GM21529 (cell line): Measurements from ENCODE around the gene REX1BD.
"Not testable (repeated sequence)": the region's sequence is repeated elsewhere in the genome, so short reads cannot be mapped to it uniquely, and the experiment has no call there.

Experiments used
- ATAC-seq: cut with Tn5 transposase; IDR thresholded peaks from one replicate; pipeline ENCODE4 v1.9.1; 2021; ENCODE audit not compliant: unreplicated experiment

The REX1BD gene

DNA sequence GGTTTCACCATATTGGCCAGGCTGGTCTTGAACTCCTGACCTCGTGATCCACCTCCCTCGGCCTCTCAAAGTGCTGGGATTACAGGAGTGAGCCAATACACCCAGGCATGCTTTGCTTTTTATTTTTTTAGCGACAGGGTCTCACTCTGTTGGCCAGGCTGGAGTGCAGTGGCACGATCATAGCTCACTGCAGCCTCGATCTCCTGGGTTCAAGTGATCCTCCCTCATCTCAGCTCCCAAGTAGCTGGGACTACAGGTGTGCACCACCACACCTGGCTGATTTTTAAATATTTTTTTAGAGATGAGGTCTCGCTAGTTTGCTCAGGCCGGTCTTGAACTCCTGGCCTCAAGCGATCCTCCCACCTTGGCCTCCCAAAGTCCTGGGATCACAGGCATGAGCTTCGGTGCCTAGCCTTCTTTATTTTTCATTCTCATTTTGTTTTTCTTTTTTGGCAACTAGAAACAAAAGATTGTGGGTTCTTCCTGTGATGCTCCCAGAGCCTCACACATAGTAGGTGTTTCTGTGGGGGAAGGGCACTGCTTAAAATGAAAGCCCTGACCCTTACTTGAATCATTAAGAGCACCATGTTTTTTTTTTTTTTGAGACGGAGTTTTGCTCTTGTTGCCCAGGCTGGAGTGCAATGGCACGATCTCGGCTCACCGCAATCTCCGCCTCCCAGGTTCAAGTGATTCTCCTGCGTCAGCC, 12.2 kb downstream of the REX1BD start:
- ATAC-seq: not testable (repeated sequence)

DNA sequence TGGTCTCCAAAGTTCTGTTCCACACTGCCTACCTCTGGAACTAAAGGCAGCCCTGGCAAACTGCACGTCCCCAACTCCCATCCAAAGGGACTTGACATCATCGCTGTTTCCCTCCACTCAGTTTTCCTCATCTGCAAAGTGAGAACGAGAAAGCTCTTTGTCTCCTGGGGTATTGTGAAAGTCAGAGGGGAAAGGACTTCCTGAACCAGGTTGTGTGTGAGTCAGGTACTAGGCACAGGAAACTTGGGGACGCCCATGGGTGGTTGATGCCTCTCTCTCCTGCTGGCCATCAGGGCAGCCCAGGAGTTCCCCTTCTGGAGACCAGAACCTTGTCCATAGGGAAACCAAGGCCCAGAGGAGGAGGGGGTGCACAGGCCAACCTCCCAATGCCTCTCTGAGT, 13.3 kb downstream of the REX1BD start:
- no peak for ATAC-seq

DNA sequence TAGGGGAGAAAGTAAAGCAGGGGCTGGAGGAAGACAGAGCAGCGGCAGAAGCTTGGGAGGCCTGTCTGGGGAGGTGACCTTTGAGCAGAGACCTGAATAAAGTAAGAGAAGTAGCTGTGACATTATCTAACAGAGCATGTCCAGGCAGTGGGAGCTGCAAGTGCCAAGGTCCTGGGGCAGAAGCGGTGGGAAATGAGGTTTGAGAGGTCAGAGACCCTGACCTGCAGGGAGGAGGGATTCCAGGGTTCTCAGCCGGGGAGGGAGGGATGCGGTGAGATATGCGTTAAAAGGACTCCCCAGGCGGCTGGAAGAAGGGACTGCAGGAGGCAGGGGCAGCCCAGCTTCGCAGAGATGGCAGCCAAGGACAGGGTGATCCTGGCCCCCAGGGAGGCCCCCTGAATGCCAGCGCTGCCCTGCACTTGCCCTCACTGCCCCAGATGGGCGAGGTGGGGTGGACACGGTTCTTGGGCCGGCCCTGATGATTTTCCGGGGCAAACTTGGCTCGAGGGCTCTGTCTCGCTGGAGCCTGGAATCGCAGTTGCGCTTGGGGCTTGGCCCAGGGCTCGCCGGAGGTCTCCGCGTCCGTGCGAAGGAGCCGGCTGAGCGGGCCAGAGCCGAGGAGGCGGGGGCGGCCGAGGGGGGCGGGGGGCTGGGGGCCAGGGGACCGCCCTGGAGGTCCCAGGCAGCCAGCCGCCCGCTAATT, 14.8 kb downstream of the REX1BD start:
- ATAC-seq: no peak

DNA sequence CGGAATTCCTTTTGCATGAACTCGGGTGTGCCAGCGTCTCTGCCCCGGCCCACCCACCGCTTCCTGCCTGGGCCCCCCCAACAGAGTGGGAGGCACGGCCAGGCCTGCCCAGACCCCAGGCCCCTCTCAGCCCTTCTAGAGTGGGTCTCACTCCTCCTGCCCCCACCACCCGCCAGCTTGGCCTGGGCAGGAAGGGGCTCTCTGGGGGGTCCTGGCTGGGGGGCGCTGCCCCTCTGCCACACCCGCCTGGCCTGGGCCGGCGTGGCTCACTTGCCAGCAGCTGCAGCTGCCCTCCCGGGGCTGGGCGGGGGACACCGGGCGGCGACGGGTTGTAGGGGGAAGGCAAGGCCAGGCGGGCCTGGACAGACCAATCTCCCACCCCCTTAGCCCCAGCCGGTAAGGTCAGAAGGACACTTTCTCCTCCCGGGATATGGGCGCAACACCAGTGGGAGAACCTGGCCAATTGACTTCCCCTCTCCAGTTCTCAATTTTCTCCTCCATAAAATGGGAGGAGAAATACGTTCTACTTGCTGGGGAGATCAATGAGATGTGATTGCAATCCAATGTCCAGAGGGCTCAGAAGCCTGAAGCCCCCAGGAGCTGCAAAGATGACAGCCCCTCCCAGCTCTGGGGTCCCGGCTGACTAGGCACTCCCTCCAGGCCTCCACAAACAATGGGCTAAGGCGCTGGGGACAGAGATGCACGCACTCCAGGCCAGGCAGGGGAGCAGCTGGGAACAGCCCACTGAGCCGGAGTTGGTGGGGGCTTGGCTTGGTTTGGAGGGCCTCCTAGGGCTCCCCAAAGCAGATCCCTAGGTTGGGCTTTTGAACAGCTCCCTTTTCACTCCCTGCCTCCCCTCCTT, 15.6 kb downstream of the REX1BD start:
- no peak for ATAC-seq

DNA sequence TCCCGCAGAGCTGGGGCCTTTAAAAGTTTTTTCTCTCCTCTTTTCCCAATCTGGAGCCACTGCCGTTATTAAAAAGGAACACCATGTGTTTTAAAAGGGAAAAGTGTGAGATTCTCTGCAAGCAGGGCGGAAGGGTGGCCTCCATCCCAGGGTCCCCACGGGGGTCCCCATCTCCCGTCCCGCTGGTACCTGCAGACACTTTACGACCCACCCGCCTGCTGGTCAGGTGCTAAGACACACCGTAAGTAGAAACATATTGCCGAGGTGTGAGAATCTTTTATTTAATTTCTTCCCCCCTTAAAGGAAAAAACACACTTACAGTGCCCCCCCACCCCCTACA, 16.2 kb downstream of the REX1BD start:
- no peak for ATAC-seq

DNA sequence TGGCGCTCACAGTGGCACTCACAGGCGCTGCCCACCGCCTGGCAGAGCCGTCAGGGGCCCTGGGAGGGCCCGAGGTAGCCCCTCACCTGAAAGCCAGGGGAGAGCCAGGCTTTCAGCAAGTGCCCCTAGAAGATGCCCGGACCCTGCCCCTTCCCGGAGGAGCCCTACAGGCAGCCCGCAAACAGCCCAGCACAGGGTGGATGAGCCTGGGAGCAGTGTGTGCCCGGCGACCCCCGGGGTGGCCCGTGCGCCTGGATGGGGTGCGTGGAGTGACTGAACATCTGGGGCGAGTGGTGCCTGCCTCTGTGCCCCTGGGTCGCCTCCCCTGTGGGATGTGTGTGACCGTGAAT, 16.6 kb downstream of the REX1BD start:
- no peak for ATAC-seq

DNA sequence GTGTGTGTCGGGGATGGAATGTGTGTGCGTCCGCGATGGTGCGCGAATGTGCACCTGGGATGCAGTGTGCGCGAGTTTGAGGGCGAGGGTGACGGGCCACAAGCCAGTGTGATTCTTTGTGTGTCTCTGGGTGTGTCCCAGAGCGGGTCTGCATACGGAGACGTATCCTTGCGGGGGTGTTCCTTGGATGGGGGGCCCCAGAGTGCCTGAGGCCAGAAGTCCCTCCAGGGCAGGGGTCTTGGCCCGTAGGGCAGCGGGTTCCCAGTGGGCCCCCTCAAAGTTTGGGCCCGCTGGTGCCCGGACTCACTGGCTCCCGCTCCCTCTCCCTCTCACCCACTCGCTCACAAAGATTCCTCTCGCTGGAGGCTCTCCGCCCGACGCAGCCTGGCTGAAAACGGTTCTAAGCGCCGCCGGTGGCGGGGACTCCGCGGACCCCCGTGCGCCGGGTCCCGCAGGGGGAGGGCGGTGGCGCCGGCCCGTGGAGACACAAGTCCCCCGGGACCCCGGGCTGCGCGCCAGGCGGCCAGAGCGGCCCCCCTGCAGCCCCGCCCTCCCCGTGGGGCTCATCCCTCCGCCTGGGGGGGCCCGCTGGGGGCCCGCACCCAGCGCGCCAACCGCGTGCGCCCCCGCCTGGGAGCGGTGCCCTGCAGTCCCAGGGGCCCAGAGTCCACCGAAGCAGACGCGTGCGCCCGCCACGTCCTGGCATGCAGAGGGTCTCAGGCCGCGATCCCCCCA, 17.1 kb downstream of the REX1BD start:
- ATAC-seq: no peak

DNA sequence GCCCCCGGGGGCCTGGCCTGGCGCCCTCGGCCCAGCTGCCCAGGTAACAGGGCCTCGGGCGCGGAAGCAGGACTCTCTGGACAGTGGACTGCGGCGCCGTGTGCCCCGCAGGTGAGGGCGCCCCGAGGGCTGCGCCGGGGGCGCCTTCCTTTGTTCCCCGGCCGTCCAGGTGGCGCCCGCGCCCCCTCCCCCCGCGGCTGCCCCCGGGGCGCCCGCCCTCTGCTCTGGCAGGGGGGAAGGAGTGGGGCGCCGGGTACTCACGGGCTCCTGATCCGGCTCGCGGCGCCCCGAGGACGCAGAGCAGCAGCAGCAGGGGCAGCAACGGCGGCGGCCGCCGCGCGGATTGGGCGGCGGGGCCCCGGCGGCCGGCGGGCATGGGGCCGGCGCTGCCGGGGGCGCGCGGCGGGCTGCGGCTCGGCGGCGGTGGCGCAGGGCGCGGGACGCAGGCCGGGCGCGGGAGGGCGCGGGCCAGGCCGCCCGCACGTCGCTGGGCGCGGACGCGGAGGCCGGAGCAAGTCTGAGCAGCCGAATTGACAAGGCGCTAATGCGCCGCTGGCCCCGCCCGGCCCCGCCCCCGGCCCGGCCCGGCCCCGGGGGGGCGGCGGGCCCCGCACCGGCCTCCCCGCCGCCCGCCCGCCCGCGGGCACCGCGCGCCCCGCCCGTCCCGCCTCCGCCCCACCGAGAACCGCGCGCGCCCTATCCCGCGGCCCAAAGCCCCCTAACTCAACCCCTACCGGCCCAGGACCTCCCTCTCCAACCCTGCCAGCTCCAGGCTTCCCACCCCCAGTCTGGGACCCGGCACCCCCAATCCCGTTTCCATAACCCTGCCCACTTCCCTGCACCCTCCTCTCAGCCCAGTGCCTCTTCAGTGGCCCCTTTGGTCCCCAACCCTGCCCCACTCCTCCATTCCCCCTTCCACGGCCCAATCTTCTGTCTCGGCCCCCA, 18.0 kb downstream of the REX1BD start, which contains the start of gene CRLF1:
CRLF1 (minus strand) TSS at position 519 of the 945 bp plus-strand sequence; CDS start at position 376, 143 bp downstream.
- ATAC-seq: no peak

DNA sequence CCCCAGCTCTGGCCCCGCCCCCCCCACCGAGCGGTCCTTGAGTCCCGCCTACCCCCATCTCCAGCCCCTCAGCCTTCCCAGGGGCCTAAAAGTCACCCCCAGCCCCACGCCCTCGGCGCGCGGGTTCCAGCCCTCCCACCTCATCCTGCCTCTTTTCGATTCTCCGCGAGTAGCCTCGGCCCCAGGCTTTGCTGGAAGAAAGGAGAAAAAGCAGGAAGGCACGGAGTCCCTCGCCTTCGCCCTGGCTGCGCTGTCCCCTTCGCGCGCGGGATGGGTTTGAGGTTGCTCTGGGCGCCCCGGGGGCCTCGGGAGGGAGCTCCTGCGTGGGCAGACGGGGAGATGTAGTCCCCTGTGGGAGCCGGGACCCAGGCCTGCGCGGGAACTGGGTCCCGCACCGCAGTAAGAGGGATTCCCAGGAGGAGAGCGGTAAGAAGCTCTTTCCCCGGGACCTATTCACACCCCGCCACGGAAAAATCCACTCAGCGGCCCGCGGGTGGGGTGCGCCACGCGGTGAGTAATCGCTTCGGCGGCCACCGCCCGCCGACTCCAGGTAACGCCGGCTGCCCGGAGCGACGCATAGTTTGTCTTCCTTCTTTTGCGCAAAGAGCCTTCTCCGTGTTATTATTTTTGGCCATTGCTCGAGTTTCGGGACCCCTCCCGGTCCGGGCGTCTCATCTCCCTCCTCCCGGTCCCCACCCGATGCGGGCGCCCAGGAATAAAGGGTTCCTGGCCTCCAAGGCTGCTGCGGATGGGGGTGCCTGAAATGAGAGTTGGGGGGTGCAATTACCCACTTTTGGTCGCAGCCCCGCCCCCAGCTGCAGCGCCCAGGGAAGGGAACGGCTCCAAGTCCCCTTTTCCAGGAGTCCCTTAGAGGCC, 18.9 kb downstream of the REX1BD start:
- no peak for ATAC-seq

DNA sequence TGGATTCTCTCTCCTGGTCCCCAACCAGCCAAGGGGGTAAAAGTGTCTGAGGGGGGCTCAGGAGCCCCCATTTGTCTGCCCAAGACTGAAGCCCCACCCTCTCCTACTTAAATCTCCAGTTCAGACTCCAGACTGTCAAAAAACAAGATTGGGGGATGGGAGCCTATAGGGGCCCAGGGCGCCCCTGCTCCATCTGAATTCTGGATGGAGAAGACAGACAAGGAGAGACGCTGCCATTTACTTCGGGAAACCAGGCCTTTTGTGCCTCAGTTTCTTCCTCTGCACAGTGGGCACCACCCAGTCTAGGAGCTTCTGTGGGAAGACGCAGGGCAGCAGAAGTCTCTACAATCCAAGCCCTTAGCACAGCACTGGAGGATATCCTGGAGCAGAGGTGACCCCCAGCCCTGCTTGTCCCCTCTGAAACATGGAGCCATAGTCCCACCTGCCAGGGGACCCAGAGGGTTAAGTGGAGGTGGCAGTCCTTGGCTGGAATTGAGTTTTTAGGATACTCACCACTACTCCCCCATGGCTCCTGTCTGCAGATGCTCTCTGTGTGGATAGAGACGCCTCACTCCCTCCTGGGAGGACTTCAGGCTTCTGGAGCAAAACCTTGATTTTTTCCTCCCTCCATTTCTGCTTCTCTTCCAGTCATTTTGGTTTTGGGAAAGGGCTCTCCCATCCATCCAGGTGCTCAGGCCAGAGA, 19.7 kb downstream of the REX1BD start:
- no peak for ATAC-seq

DNA sequence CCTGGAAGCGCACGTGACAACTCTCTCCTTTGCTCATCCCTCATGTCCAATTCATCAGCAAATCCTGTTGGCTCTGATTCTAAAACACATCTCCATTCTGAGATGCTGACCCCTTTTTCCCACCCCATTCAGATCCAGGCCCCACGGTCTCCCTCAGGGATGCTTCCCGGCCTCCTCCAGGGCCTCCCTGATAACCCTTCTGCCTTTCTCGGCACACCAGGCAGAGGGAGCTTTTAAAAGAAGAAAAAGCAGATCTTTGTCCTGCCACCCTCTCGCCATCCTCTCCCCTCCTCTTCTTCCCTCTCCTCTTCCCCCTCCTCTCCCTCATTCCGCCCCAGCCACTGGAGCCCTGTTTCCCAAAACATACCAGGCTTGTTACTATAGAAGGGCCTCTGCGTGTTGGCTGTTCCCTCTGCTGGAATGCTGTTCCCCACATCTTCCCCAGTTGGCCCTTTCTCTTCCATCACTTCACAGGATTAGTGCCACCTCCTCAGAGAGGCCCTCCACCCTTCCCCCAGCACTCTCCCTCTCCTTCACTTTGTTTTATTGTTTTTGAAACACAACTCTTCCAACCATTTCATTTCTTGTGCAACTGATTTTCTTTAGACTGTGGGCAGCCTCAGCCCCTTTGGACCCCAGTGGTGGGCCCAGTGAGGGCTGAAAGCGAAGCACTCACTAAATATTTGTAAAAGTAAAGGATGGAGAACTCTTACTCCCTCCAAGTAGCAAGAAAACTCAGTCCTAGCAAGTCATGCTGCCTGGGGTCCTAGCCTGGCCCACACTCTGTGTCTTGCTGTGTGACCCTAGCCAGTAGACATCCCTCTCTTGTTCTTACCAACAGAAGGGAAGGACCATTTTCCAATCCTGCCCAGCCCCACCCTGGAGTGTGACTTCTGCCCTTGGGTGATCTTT, 20.5 kb downstream of the REX1BD start:
- no peak for ATAC-seq

DNA sequence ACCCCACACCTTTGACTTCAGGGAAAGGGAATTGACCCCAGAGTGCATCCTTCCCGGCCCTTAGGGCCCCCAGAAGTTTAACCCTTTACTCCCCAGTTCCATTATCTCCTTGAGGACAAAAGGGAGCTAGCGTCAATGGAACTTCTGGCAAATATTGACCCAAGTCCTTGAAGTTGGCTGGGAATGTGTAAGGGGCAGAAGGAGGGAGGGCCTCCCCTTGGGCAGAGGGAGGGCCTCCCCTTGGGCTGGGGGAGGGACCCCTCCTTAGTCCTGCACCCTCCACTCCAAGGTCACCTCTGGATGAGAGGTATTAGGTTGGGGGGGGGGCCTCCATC, 21.1 kb downstream of the REX1BD start:
- no peak for ATAC-seq

DNA sequence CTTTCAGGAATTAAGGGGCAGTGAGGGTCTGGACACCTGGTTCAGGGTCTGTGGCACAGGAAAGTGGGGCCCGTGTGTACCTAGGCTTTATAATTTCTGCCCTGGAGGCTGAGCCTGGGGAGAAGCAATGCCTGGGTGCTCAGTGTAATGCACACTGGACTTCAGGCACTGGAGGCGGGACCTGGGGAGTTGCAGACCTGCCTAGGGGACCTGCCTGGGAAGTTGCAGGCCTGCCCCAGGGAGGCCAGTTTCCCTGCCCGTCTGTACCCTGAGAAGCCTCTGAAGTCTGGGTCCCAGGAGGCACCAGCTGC, 21.6 kb downstream of the REX1BD start:
- no peak for ATAC-seq

DNA sequence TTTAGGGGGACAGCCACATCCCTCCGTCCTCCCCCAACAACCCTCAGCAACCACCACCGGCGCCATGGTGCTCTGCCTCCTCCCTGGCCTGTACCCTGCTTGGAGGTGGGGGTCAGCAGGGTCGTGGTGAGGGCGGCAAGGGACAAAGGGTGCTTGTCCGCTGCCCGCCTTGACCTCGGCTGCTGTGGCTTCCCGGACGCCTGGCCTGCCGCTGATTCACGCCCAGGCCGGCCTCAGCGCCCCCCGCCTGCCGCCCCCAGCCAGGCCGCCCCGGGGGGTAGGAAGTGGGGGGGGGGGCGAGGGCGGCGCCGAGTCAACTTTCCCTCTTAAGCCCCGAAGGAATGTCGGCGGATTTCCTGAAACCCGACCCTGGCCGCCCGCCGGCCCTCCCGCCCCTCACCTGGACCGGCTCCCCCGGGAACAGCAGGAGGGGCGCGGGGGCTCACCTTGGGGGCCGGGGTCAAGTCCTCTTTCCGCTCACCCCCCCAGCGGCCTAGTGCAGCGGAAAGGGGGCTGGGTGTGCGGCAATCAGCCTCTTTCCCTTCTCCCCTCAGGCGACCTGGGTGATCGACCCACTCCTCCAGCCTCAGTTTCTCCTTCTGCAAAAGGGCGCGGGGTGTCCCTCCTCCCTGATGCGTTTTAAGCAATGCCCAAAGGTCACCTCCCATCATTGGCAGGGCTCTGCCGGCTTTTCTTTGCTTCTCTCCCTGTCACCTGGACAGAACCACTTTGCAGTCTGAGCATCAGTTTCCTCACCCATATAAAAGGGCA, 22.1 kb downstream of the REX1BD start:
- ATAC-seq: no peak

DNA sequence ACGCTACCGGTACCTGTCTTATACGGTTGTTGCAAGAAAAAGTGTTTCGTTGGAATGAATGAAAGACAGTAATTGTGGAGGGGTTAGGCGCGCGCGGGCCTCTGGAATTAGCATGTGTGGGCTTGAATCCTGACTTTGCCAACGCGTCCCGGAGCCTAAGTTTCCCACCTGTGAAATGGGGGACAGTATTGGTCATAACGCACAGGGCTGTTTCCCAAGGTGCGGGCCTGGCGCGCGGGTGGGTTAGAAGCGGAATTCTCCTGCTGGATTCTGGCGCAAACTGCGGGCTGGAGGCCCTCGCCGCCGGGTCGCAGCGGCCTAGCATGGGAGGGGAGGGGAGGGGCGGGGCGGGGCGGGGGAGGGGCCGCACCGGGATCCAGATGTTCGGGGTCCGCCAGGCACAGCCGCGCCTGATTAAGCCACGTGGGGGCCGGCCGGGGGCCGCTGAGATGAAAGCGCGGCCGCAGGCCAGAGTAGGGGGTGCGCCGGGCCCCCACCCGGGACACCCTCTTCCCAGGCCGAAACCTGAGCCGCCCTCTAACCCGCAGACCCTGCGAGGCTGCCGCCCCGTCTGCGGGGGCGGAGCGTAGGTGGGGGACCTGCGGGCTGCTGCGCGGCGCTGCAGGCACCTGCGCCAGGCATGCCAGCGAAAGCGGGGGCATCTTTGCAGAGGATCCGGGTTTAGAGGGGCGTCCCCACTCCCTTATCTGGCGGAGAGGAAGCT, 22.9 kb downstream of the REX1BD start:
- no peak for ATAC-seq

DNA sequence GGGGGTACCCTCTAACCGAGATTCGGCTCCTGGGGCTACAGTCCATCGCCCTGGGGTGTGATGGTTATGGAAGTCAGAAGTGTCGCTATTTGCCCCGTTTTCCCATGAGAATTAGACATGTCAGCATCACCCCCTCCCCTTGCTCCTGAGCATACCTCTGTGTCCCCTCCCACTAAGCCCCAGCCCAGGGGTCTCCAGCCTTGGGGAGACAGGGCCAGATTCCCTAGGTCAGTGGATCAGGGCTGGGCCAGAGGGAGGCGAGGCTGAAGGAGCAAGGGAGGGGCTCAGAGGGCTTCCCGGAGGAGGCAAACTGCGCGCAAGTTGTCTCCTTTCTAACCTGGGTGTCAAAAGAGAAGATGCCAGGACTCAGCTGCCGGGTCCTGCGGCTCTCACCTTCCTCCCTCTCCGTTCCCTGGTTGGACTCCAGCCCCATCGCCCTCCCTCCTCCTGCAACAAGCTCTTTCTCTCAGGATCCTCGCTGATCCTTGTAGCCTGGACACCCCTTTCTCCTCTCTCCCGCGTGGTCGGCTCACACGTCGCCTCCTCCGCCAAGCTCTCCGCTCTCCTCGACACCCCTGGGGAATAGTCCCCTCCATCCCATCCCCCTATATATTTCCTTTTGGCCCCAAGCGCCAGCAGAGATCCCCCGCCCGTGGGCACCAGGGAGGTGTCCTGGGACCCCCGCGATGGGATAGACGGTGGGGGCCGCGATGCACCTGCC, 23.6 kb downstream of the REX1BD start:
- no peak for ATAC-seq
